Stomach (tissue), 4 donors: ENCODE measurements around the gene TRAF6.

Source experiments
- EP300 ChIP-seq: sonication (generic); formaldehyde crosslinking; IDR thresholded peaks from one replicate; pipeline ENCODE4 v1.6.1; 2017; ENCODE audit warnings: antibody characterized with exemption
- POLR2A ChIP-seq, 4 donors: fragments of 450-650 bp; IDR thresholded peaks; one replicate each; pipeline ENCODE4 v1.6.1; 2016; ENCODE audit warnings: antibody characterized with exemption in 4 of 4, control low read depth in 2 of 4, mild to moderate bottlenecking in 1 of 4, moderate library complexity in 1 of 4
- POLR2AphosphoS5 ChIP-seq, 3 donors: sonication (generic); formaldehyde crosslinking; IDR thresholded peaks; one replicate each; pipeline ENCODE4 v1.6.1; 2016; ENCODE audit warnings: antibody characterized with exemption in 3 of 3
- TF ChIP-seq, protein P1 (sequence below), 7 experiments: fragments of 450-650 bp in 4 of 7; fragments of 200-600 bp in 3 of 7; sonication (generic) in 3 of 7; IDR thresholded peaks; one replicate each; pipeline ENCODE4 v1.5.1; 2016 to 2019; ENCODE audit warnings: antibody characterized with exemption in 7 of 7, control low read depth in 2 of 7, mild to moderate bottlenecking in 1 of 7

DNA sequence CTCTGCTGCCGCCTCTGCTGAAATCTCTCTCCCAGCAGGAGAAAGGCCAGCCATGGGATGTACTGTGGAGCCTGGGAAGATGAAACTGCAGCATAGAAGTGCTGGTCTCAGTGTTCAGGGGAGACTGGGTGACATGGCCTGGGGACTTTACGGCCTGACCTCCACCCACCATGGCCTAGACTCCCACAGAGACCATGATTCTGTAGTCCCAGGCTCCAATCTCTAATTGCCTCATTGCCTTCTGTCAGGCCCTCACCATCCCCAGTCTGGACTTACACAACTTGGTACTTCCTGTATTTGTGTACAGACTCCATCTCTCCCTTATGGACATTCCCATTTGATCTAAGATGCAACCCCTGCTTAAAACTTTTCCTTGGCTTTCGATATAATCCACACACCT, 43.1 kb downstream of the TRAF6 start:
- no peak for TF ChIP-seq POLR2AphosphoS5 (IDR thresholded peaks at IDR 0.05)
- TF ChIP-seq, protein P1, sequence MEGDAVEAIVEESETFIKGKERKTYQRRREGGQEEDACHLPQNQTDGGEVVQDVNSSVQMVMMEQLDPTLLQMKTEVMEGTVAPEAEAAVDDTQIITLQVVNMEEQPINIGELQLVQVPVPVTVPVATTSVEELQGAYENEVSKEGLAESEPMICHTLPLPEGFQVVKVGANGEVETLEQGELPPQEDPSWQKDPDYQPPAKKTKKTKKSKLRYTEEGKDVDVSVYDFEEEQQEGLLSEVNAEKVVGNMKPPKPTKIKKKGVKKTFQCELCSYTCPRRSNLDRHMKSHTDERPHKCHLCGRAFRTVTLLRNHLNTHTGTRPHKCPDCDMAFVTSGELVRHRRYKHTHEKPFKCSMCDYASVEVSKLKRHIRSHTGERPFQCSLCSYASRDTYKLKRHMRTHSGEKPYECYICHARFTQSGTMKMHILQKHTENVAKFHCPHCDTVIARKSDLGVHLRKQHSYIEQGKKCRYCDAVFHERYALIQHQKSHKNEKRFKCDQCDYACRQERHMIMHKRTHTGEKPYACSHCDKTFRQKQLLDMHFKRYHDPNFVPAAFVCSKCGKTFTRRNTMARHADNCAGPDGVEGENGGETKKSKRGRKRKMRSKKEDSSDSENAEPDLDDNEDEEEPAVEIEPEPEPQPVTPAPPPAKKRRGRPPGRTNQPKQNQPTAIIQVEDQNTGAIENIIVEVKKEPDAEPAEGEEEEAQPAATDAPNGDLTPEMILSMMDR (IDR thresholded peaks at IDR 0.05) = no peak
- no peak for TF ChIP-seq POLR2A (IDR thresholded peaks at IDR 0.05)
- TF ChIP-seq EP300 = no peak
